Liver (tissue), 9 donors: ENCODE data around the gene OBP2B. TPM values are rescaled to one million over a fixed set of nuclear protein-coding genes. Genes with fewer than 3 reads are reported as not detected.
"Not testable (repeated sequence)": the region's sequence is repeated elsewhere in the genome, so short reads cannot be mapped to it uniquely, and the experiment has no call there.

ENCODE experiments used
- DNase-seq: peaks from one replicate; pipeline ENCODE4 v3.0.0-alpha.2; 2017; ENCODE audit warnings: low spot score
- H3K27ac ChIP-seq, 2 donors: one replicate each; pipeline ENCODE4 v1.7.0; 2013; ENCODE audit warnings: inconsistent platforms in 2 of 2, low read length in 2 of 2, control low read depth in 1 of 2, low read depth in 1 of 2, mild to moderate bottlenecking in 1 of 2
- H3K27me3 ChIP-seq, 4 donors: one replicate each; pipeline versions ENCODE4 v1.6.1 to v1.7.0; 2013; ENCODE audit warnings: low read length in 3 of 4, inconsistent platforms in 1 of 4, mild to moderate bottlenecking in 1 of 4, moderate library complexity in 1 of 4; ENCODE audit not compliant: control insufficient read depth in 4 of 4, insufficient read depth in 4 of 4
- H3K36me3 ChIP-seq, 4 donors: one replicate each; pipeline versions ENCODE4 v1.6.1 to v1.7.0; 2013; ENCODE audit warnings: low read length in 3 of 4, mild to moderate bottlenecking in 3 of 4, low read depth in 1 of 4, moderate library complexity in 1 of 4; ENCODE audit not compliant: control insufficient read depth in 4 of 4, insufficient read depth in 3 of 4
- H3K4me1 ChIP-seq, 4 donors: one replicate each; pipeline versions ENCODE4 v1.6.1 to v1.7.0; 2013; ENCODE audit warnings: low read length in 3 of 4, mild to moderate bottlenecking in 3 of 4, moderate library complexity in 1 of 4; ENCODE audit not compliant: control insufficient read depth in 4 of 4, insufficient read depth in 4 of 4
- H3K4me3 ChIP-seq, 3 donors: one replicate each; pipeline versions ENCODE4 v1.6.1 to v1.7.0; 2013; ENCODE audit warnings: low read length in 3 of 3, control low read depth in 1 of 3, low read depth in 1 of 3, mild to moderate bottlenecking in 1 of 3
- H3K9ac ChIP-seq, 2 donors: one replicate each; pipeline ENCODE4 v1.7.0; 2013; ENCODE audit warnings: low read length in 2 of 2, mild to moderate bottlenecking in 2 of 2, moderate library complexity in 2 of 2, control low read depth in 1 of 2, low read depth in 1 of 2
- H3K9me3 ChIP-seq, 4 donors: one replicate each; pipeline versions ENCODE4 v1.6.1 to v1.7.0; 2013; ENCODE audit warnings: low read length in 3 of 4; ENCODE audit not compliant: control insufficient read depth in 4 of 4
- EGR1 ChIP-seq, 2 donors: IDR thresholded peaks; 2 replicates each; pipeline ENCODE4 v1.6.1; 2016 to 2018; ENCODE audit warnings: antibody characterized with exemption in 2 of 2, low read depth in 2 of 2
- FOXA1 ChIP-seq: IDR thresholded peaks from 2 replicates; pipeline ENCODE4 v1.6.1; 2016; ENCODE audit warnings: antibody characterized with exemption
- FOXA2 ChIP-seq: IDR thresholded peaks from 2 replicates; pipeline ENCODE4 v1.6.1; 2016; ENCODE audit warnings: antibody characterized with exemption
- GABPA ChIP-seq, 2 donors: IDR thresholded peaks in 1 of 2; conservative IDR thresholded peaks in 1 of 2; 2 replicates each; pipeline ENCODE4 v1.6.1; 2016; ENCODE audit warnings: antibody characterized with exemption in 2 of 2, mild to moderate bottlenecking in 1 of 2, moderate library complexity in 1 of 2
- HNF4A ChIP-seq, 2 donors: conservative IDR thresholded peaks; 2 replicates each; pipeline ENCODE4 v1.6.1; 2016; ENCODE audit warnings: antibody characterized with exemption in 2 of 2, mild to moderate bottlenecking in 2 of 2
- HNF4G ChIP-seq: IDR thresholded peaks from 2 replicates; pipeline ENCODE4 v1.6.1; 2016; ENCODE audit warnings: antibody characterized with exemption
- JUND ChIP-seq, 2 donors: IDR thresholded peaks; 2 replicates each; pipeline ENCODE4 v1.6.1; 2016; ENCODE audit warnings: antibody characterized with exemption in 2 of 2
- NR2F2 ChIP-seq: IDR thresholded peaks from 2 replicates; pipeline ENCODE4 v1.6.1; 2016; ENCODE audit warnings: antibody characterized with exemption
- RAD21 ChIP-seq, 2 donors: IDR thresholded peaks; 2 replicates each; pipeline ENCODE4 v1.6.1; 2016; ENCODE audit warnings: antibody characterized with exemption in 2 of 2, mild to moderate bottlenecking in 2 of 2
- RXRA ChIP-seq, 2 donors: IDR thresholded peaks; 2 replicates each; pipeline ENCODE4 v1.6.1; 2017 to 2018; ENCODE audit warnings: antibody characterized with exemption in 2 of 2, mild to moderate bottlenecking in 1 of 2
- SP1 ChIP-seq: IDR thresholded peaks from 2 replicates; pipeline ENCODE4 v1.6.1; 2018; ENCODE audit warnings: antibody characterized with exemption, mild to moderate bottlenecking
- TAF1 ChIP-seq: conservative IDR thresholded peaks from 2 replicates; pipeline ENCODE4 v1.6.1; 2016; ENCODE audit warnings: antibody characterized with exemption, mild to moderate bottlenecking
- YY1 ChIP-seq: IDR thresholded peaks from 2 replicates; pipeline ENCODE4 v1.6.1; 2016; ENCODE audit warnings: antibody characterized with exemption, mild to moderate bottlenecking
- WGBS: extraction: QIAGEN DNeasy Blood & Tissue Kit; methylation state at CpG from one replicate; pipeline ENCODE4 v1.1.7; 2013; 5-methylcytosine and 5-hydroxymethylcytosine counted together
- polyA plus RNA-seq, 2 donors: library from polyadenylated mRNA; stranded (reverse) in 1 of 2; unstranded in 1 of 2; fragments of 200-250 nt in 1 of 2; fragments of >200 nt in 1 of 2; fragmentation: Nextera tagmentation in 1 of 2; extraction: Ambion mirVana in 1 of 2; gene quantifications; one replicate each; pipeline versions ENCODE4 v1.2.1 to v1.2.3, GENCODE V29; 2013 to 2015
- total RNA-seq, 2 donors: library from RNA; depleted of rRNA; stranded (reverse); fragments of >200 nt; gene quantifications; one replicate each; pipeline ENCODE4 v1.2.3, GENCODE V29; 2014
- TF ChIP-seq, protein P1 (sequence below): fragments of 150-350 bp; IDR thresholded peaks from 2 replicates; pipeline ENCODE4 v1.5.1; 2017; ENCODE audit warnings: improper control_type of control experiment, low read depth, low read length; ENCODE audit not compliant: missing input control
- TF ChIP-seq, protein P2 (sequence below): IDR thresholded peaks from 2 replicates; pipeline ENCODE4 v1.6.1; 2016; ENCODE audit warnings: antibody characterized with exemption
- TF ChIP-seq, protein P3 (sequence below): IDR thresholded peaks from 2 replicates; pipeline ENCODE4 v1.6.1; 2016; ENCODE audit warnings: antibody characterized with exemption
- TF ChIP-seq, protein P4 (sequence below): IDR thresholded peaks from 2 replicates; pipeline ENCODE4 v1.6.1; 2016; ENCODE audit warnings: antibody characterized with exemption, mild to moderate bottlenecking
- TF ChIP-seq, protein P5 (sequence below): IDR thresholded peaks from 2 replicates; pipeline ENCODE4 v1.6.1; 2016; ENCODE audit warnings: antibody characterized with exemption
- donor health status: healthy.
- donor health status: healthy.
- donor health status: healthy.
- donor health status: healthy.
- donor health status: healthy.

OBP2B gene
- total and polyA plus RNA-seq, 4 donors = not detected

DNA sequence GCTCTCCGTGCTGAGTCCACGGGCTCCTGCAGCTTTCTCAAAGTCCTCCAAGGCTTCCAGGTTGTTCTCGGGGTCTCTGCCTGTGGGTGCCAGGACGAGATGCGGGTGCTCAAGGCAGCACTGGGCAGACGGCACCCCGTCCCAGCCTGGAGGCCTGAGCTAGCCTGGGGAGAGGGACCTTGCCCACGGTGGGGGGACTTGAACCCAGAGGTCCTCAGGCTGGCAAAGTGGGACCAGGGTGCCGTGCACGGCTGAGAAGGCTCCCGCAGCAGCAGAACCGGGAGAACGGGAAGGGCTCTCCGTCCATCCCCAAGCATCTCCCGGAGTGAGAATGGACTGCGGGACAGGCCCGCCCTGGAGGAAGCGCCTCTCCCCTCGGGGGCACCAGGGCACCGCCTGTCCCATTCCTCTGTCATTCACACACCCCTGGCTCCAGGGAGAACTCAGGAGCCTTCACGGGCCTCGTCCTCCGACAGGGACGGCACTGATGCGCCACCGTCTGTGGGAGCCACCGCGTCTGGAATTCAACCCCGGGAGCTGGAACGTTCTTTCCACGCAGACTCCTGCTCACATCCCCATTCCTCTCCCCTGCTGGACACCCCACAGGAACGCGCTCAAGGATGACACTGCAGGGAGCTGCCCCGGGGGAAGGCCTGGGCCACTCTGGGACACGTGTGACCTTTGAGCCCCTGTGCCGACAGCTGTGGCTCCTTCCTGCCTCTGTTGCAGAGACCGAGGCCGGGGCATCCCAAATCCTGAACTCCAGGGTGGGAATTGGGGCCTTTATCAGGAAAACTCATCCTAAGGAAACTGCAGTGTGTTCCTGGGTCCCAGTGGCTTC, 16.3 kb upstream of the OBP2B start:
- Histone ChIP-seq H3K4me3 (no peak overlapping the region), H3K36me3 (no peaks in the 10 kb centered on the region), H3K9ac (no peak overlapping the region), H3K9me3 (no peaks in the 10 kb centered on the region), H3K27ac (no peak overlapping the region), H3K27me3 (no peaks in the 10 kb centered on the region), H3K4me1 (no peaks in the 10 kb centered on the region)
- no peak for DNase-seq
- WGBS = 71% methylated on average over 38 of the region's 38 CpGs
- TF ChIP-seq, protein P1, sequence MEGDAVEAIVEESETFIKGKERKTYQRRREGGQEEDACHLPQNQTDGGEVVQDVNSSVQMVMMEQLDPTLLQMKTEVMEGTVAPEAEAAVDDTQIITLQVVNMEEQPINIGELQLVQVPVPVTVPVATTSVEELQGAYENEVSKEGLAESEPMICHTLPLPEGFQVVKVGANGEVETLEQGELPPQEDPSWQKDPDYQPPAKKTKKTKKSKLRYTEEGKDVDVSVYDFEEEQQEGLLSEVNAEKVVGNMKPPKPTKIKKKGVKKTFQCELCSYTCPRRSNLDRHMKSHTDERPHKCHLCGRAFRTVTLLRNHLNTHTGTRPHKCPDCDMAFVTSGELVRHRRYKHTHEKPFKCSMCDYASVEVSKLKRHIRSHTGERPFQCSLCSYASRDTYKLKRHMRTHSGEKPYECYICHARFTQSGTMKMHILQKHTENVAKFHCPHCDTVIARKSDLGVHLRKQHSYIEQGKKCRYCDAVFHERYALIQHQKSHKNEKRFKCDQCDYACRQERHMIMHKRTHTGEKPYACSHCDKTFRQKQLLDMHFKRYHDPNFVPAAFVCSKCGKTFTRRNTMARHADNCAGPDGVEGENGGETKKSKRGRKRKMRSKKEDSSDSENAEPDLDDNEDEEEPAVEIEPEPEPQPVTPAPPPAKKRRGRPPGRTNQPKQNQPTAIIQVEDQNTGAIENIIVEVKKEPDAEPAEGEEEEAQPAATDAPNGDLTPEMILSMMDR = no peak
- TF ChIP-seq JUND (IDR thresholded peaks at IDR 0.05) = no peak

DNA sequence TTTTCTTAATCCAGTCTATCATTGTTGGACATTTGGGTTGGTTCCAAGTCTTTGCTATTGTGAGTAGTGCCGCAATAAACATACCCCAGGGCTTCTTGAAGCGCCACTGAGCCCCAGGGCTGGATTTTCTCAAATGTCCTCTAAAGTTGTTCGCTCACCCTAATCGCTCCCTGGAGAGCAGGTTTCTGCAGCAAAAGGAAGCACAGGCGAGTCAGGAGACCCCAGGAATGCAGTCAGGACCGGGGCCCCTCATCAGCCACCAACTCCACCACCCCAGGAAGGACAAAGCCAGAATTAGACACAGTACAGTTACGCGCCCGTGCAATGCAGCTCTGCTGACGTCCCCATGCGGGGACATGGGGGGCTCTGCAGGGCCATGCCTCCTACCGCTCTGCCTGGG, 15.7 kb upstream of the OBP2B start:
- no peak for DNase-seq
- no peaks in the 10 kb centered on the region for H3K9me3 ChIP-seq
- 88% methylated on average over 12 of the region's 12 CpGs for WGBS
- H3K4me1 ChIP-seq = no peaks in the 10 kb centered on the region
- TF ChIP-seq FOXA2 (no peak), HNF4A (conservative IDR thresholded peaks at IDR 0.05) (no peak), TAF1 (no peak), HNF4G (no peak), YY1 (no peak), SP1 (no peak), JUND (IDR thresholded peaks at IDR 0.05) (no peak), FOXA1 (no peak), EGR1 (IDR thresholded peaks at IDR 0.05; ENCODE audit: low read depth in 2 of 2) (no peak), NR2F2 (no peak), RAD21 (IDR thresholded peaks at IDR 0.05) (no peak), GABPA (IDR thresholded peaks at IDR 0.05 in 1 of 2, conservative IDR thresholded peaks at IDR 0.05 in 1 of 2) (no peak), RXRA (IDR thresholded peaks at IDR 0.05) (no peak)
- TF ChIP-seq, protein P1 = no peak
- TF ChIP-seq, protein P2, sequence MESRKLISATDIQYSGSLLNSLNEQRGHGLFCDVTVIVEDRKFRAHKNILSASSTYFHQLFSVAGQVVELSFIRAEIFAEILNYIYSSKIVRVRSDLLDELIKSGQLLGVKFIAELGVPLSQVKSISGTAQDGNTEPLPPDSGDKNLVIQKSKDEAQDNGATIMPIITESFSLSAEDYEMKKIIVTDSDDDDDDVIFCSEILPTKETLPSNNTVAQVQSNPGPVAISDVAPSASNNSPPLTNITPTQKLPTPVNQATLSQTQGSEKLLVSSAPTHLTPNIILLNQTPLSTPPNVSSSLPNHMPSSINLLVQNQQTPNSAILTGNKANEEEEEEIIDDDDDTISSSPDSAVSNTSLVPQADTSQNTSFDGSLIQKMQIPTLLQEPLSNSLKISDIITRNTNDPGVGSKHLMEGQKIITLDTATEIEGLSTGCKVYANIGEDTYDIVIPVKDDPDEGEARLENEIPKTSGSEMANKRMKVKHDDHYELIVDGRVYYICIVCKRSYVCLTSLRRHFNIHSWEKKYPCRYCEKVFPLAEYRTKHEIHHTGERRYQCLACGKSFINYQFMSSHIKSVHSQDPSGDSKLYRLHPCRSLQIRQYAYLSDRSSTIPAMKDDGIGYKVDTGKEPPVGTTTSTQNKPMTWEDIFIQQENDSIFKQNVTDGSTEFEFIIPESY = no peak
- TF ChIP-seq, protein P3, sequence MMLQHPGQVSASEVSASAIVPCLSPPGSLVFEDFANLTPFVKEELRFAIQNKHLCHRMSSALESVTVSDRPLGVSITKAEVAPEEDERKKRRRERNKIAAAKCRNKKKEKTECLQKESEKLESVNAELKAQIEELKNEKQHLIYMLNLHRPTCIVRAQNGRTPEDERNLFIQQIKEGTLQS = no peak
- TF ChIP-seq, protein P4, sequence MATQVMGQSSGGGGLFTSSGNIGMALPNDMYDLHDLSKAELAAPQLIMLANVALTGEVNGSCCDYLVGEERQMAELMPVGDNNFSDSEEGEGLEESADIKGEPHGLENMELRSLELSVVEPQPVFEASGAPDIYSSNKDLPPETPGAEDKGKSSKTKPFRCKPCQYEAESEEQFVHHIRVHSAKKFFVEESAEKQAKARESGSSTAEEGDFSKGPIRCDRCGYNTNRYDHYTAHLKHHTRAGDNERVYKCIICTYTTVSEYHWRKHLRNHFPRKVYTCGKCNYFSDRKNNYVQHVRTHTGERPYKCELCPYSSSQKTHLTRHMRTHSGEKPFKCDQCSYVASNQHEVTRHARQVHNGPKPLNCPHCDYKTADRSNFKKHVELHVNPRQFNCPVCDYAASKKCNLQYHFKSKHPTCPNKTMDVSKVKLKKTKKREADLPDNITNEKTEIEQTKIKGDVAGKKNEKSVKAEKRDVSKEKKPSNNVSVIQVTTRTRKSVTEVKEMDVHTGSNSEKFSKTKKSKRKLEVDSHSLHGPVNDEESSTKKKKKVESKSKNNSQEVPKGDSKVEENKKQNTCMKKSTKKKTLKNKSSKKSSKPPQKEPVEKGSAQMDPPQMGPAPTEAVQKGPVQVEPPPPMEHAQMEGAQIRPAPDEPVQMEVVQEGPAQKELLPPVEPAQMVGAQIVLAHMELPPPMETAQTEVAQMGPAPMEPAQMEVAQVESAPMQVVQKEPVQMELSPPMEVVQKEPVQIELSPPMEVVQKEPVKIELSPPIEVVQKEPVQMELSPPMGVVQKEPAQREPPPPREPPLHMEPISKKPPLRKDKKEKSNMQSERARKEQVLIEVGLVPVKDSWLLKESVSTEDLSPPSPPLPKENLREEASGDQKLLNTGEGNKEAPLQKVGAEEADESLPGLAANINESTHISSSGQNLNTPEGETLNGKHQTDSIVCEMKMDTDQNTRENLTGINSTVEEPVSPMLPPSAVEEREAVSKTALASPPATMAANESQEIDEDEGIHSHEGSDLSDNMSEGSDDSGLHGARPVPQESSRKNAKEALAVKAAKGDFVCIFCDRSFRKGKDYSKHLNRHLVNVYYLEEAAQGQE = no peak
- TF ChIP-seq, protein P5, sequence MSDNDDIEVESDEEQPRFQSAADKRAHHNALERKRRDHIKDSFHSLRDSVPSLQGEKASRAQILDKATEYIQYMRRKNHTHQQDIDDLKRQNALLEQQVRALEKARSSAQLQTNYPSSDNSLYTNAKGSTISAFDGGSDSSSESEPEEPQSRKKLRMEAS = no peak
- no peak overlapping the region for H3K9ac ChIP-seq
- no peaks in the 10 kb centered on the region for H3K27me3 ChIP-seq
- H3K4me3 ChIP-seq = no peak overlapping the region
- no peak overlapping the region for H3K27ac ChIP-seq
- no peaks in the 10 kb centered on the region for H3K36me3 ChIP-seq

DNA sequence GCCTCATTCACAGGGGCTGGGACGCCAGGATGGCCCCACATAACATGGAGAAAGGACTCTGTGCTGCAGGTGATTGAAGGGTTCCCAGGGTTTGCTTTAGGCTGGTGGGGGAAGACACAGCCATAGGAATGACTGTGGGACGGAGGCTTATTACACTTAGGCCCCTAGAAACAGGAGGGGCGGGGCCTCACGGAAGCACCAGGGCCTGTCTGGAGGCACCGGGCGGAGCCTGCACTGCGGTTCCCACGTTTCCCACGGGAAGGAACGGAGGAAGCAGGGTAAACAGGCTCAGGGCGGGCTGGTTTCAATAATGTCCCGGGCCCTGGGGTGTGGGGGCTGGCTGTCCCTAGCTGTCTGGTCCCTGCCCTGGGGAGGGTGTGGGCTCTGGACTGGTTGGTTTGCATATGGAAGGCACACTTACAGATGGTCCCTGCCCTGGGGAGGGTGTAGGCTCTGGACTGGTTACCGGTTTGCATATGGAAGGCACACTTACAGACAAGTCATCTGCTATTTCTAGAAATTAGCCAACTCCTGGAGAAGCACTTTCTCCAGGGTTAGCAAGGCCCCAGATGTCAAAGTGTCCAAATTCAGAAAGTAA, 14.2 kb upstream of the OBP2B start:
- not testable (repeated sequence) for H3K36me3 ChIP-seq, DNase-seq, H3K27ac ChIP-seq, H3K27me3 ChIP-seq, H3K4me3 ChIP-seq, H3K4me1 ChIP-seq, H3K9me3 ChIP-seq, H3K9ac ChIP-seq
- 63% methylated on average over 13 of the region's 13 CpGs for WGBS
